GM18873 (cell line): Measurements from ENCODE around the gene TBCD.
A peak's percentile ranks its signal among the peaks of the same experiment; 100 is the strongest.

ENCODE experiments used
- ATAC-seq: cut with Tn5 transposase; IDR thresholded peaks from one replicate; pipeline ENCODE4 v1.9.1; 2021; ENCODE audit warnings: mild to moderate bottlenecking, moderate library complexity, moderate number of reproducible peaks; ENCODE audit not compliant: unreplicated experiment, low FRiP score

The TBCD gene

DNA sequence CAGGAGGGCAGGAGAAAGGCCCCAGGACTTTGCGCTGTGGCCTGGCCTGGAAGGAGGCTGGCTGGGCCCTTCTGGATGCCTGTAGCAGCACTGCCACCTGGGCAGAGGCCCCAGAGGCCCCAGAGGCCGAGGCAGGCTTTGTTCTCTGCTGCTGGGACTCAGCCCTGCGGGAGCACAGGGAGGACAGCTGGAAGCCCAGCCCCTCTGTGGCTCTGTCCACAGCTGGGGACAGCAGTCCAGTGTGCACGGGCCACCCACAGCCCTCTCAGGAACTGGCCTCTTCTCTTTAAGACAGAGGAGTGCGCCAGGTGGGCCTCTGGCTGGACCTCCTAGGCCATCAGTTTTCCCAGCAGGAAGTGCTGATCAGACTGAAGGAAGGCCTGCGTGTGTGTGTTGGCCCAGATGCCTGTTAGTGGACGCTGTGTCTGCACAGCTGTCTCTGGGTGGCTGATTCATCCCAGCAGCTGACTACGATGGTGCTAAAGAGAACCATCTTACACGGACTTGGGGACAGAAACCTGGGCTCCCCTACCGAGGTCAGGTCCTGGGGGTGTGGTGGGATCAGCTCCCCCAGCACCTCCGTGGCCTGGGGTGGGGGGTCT is 114.8 kb downstream of the TBCD start:
- ATAC-seq, result no peak

DNA sequence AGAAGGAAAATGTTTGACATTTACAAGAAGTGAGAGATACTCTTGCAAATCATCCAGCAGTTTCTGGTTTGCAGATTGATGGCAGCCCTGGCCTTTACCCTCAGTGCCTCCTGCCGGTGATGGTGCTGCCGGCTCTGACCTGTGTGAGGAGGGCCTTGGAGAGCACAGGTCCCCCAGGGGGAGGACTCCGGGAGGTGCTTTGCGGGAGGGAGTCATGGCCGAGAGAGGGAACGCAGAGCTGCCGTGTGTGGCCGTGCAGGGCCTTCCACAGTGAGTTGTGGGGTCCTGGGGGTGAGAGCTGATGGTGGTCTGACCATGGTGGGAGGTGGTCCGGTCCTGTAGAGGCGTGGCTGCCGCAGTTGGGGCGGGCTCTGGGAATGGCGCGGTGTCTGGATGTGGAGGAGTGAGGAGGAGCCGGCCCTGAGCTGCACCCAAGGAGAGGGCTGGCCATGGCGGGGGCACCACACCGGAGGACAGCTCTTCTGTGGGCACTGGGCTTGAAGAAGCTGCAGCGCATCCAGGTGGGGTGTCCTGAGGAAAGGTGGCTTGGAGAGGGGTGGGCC is 116.0 kb downstream of the TBCD start:
- no peak for ATAC-seq

DNA sequence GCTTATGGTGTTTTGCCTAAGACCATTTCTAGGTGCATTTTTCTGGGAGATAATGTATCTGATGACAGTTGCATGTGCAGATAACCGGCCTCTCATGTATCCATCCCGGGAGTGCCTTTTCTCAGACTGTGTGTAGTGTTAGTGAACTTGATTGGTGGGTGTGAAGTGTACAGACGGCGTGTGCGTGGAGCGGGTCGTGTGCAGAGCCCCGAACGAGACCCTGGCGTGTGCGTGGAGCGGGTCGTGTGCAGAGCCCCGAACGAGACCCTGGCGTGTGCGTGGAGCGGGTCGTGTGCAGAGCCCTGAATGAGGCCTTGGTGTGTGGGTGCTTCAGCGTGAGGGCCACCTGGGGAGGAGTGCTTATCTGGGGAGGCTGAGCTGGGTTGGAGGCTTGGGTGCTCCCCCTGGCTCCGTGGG is 116.9 kb downstream of the TBCD start:
- no peak for ATAC-seq

DNA sequence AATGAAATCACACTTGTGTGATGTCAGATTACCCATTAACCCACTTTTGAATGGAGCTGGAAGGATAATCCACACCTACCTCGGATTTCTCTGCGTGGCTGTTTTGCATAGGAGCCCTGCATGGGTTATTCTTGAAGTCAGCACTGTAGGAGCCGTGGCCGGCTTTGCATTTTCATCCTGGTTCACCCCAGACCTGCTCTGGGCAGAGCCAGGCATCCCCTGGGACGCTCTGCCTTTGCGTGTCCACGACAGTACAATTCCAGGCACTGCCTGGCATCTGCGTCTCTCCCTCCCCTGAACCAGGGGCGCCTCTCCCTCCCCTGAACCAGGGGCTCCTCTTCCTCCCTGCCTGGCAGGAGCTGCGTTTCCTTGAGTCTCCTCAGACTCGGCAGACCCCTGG is 117.7 kb downstream of the TBCD start:
- no peak for ATAC-seq

DNA sequence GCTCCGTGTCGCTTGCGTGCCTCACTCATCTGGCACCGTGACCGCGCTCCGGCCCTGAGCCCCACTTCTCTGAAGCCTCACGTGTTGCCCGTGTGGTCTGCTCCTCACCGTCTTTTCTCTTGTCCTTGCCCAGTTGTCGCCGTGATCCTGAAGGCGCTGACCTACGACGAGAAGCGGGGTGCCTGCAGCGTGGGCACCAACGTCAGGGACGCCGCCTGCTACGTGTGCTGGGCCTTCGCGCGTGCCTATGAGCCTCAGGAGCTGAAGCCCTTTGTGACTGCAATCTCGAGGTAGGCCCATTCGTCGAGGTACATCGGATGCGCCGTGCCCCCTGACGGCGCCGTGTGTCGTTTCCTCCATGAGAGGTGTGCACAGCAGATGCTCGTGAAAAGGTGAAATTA is 118.2 kb downstream of the TBCD start:
- no peak for ATAC-seq

DNA sequence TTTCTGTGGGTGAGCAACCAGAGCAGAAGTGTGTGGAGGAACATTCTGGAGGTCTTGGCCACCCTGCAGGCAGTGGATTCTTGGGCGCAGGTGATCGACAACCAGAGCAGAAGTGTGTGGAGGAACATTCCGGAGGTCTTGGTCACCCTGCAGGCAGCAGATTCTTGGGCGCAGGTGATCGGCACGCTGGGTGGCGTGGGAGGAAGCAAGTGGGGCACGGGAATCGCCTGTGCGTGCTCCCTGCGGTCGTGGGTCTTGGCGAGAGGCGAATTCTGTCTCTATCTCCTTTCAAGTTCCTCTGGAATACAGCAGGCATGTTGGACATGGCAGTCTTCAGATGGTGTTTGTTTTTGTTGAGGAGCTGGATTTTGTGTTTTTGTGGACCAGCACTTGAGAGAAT is 118.7 kb downstream of the TBCD start:
- no peak for ATAC-seq

DNA sequence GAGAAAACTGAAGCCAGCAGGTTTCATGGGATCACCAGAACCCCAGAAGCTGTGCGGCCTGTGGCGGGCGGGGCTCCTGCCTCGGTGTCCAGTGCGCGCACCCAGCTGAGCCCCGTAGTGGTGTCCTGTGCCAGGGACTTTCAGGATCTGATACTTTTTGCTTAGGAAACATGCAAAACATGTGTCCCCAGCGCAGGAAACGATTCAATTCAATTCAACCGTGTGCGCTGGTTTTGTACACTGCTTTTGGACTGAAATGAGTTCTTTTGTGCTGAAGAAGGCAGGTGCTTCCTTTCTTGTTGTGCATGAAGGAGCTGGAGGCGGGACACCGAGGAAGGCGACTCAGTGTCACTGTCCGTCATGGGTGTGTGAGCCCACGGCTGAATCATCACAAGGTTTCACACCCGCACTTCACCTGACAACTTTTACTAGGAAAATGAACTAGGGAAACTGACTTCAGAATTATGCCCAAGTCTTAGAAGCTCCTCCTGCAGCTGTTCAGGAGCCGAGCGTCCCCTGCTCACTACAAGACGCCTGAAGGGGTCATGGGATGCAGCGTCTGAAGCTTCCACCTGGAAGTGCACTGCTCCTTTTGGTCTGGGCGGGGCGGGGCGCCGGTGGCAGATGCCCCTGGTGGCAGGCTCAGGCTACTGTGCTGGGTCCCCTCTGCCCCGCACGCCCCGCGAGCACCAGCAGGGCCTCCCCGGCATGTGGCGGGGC is 119.4 kb downstream of the TBCD start:
- peak; percentile 61 for ATAC-seq

DNA sequence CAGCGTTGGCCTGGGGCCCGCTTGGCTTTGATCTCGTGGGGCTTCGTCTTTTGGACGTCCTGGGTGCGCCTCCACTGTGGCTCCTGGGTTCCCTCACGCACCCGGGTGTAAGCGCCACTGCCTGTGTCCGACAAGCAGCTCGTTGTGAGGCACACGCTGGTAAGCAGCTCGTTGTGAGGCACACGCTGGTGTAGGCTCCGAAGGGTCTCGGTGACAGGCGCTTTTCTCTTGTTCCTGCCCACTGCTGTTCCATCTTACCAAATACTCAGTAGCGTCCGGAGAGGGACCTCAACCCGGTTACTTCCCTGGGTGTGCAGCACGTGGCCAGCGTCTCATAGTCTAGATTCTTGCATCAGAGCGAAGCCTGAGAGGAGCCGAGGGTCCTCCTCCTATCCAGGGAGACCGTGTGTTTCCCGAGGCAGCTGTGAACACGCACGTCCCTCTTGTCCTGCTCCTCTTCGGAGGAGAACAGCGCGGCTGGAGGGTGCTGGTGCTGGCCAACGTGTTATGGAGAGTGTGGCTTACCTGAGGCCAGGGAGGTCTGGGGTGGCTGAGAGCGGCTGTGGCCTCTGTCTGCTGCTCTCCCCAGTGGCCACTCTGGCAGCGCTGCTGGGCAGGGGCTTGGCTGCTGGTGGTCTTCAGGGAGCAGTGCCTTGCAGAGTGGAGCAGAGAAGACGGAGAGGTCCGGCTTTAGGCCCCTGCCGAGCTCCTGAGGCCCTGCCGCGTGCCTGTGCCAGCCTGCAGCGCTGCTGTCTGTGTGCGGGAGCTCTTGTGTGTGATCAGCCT is 120.1 kb downstream of the TBCD start:
- no peak for ATAC-seq

DNA sequence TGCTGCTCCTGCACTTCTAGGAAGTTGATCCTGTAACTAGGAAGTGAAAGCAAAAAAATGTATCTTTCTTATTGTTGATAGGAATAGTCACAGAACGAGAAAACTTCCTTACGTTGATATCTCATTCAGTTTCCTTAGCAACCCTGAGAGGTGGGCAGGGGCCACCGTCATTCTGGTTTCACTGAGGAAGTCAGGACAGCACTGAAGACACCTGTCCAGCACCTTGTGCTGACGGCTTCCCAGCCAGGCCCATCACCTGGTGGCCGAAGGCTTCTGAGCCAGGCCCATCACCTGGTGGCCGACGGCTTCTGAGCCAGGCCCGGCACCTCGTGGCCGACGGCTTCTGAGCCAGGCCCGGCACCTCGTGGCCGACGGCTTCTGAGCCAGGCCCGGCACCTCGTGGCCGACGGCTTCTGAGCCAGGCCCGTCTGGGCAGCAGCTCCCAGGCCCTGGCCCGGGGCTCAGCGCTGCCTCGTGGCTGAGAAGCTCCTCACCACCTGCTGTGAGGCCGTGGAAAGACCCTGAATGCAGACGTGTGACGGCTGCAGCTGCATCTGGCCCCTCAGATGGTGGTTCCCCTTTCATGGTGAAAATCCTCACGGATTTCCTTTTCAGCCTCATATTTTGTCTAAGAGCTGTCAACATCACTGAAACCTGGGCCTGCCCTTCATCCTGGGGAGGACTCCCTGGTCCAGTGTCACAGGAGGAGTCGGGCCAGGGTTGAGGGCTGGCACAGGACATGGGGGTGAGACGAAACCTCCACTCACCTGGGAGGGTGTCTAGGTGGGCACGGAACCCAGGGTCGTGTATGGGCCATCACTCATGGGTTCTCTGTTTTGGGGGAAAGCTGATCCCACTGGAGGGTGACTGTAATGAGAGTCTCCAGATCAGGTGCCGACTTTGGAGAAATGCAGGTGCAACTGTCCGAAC is 121.0 kb downstream of the TBCD start:
- no peak for ATAC-seq

DNA sequence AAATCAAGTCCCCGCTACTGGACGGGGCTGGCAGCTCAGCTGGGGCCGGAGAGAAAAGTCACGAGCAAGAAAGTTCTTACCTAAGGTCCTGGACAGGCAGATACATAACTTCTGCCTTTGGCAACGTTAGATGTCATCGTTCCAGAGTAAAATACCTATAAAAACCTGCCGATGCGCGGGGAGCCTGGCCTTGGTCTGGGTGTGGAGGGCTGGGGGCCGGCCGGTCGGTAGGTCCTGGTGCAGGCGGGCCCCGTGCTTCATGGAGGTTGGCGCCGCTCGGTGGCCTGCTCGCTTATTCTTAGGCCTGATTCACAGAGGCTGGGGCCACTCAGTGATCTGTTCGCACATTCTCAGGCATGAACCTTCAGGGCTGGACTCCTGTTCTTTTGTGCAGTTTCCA is 121.7 kb downstream of the TBCD start:
- ATAC-seq, result no peak

DNA sequence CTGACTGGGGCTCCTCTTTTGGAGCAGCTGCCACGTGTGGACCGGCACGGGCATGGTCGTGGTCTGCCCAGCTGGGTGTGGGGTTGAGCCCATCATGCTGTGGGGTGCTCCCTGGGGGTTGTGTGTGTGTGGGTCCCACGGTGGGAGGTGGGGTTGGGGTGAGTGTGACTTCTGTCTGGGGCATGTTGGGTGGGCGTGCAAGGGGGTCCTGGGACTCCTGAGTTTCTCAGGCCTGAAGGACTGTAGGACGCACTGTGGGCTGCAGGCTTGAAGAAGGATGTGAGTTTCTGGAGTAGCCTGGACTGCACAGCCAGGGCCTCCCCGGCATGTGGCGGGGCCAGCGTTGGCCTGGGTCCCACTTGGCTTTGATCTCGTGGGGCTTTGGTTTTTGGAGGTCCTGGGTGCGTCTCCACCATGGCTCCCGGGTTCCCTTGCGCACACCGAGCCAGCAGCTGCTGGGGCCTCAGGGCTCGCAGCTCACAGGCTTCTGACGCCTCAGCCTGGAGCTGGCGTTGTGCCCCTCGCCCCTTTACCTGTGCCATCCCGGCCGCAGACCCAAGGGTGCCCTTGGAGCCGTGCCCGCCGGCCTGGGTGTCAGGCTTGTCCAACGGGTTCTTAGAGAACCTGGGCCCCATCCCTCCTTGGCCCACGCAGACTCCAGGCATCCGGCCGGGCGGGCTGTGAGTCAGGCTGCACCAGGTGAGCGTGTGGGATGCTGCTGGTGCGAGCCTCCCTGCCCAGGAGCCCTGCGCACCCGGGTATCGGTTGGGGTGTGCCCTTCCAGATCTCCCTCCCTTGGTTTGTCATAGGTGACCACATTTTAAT is 122.4 kb downstream of the TBCD start:
- no peak for ATAC-seq

DNA sequence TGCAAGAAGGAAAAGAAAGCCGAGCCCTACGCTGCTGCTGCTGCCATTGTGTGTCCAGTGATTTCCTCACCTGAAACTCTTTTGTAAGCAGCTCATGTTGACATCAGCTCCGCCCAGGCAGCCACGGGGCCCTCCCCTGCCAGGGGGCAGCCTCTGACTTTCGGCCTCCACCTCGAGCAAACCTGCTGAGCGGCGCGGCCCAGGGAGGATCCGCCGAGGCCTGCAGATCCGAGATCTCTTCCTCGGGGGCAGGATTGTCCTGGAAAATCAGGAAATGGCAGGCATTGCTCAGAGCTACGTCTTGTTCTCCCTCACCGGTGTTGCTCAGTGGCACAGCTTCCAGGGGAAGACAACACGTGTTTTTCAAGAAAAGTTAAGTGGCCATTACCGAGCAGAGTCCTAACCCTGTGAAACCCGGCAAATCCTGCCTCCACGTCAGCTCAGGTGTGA is 123.6 kb downstream of the TBCD start:
- no peak for ATAC-seq

DNA sequence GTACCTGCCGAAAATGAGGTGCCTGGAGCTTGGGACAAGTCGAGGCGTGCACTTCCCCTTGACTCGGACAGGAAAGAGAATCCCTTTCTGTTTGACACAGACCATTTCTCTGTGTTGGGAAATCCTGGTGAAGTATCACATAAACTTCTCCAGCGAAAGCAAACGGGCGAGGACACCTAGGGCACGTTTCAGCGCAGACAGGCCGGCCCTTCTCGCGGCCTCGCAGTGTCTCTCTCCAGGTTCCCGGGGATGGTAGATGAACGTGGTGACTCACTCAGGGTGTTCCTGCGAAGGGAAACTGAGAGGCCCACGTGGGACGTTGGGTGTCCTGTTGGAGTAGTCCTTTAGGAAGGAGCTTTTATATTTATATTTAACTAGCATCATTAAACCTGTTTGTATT is 124.3 kb downstream of the TBCD start:
- ATAC-seq, result no peak

DNA sequence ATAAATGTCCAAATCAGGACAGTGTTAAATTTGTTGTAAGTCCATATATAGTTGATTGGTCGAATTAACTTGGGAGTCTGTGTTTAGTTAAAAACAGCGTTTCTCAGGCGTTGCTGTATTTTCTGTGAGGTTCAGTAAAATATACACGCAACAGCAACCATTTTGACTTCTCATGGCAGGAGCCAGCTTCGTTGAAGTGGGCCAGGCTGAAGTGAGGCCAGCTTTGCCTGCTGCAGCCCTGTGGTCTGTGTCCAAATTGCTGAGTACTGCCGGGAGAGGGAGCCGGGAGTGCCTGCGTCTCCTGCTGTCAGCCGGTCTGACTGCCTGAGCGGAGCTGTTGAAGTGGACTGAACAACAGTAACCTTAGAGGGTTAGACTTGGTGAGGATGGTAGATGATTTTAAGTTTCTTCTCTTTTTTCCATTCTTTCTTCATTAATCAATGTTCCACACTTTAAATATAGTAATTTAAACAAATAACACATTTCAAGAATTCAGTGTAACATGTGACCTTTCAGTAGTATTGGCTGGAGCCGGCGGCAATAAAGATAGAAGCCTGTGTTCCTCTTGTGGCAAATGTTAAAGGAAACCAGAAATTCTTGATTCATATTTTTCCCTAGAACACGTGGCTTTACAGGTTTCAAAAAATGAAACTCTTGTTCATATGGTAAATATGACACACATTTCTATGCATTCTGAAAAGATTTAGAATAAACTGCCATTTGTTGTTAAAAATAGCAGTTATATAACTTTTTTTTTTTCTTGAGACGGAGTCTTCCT is 124.9 kb downstream of the TBCD start:
- ATAC-seq, result no peak

DNA sequence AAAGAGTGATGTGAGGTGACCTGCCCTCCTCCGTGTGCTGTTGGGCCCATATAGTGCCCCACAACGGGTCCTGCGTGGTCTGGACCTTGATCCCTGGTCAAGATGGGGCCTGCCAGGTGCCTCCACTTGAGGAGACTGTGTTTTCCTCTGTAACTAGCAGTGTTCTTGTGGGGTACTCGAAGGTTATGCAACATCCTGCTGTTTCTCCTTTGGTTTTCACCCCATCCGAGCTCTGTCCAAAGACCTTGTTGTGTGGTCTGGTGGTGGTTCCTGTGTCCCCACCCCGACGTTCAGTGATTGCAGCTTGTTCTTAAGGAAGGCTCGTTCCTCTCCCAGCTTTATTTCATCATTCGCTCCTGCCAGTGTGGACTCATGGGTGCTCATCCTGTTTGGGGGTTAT is 126.7 kb downstream of the TBCD start:
- no peak for ATAC-seq

DNA sequence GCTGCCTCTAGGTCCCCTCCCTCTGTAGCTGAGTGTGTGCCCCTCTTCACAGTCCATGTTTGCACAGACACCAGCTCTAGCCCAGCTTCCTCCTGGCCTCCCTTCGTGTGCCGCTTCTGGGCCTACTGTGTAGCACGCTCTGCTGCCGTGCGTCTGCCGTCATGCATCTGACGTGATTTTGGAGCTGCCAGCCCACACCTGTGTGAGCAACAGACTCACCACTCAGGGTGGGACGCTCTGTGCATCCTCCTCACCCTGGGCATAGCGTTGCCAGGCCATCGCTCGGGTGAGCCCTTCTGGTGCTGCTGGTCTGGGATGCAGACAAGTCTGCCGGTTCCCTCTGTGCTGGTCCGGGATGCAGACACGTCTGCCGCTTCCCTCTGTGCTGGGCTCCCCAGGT is 127.4 kb downstream of the TBCD start:
- no peak for ATAC-seq

DNA sequence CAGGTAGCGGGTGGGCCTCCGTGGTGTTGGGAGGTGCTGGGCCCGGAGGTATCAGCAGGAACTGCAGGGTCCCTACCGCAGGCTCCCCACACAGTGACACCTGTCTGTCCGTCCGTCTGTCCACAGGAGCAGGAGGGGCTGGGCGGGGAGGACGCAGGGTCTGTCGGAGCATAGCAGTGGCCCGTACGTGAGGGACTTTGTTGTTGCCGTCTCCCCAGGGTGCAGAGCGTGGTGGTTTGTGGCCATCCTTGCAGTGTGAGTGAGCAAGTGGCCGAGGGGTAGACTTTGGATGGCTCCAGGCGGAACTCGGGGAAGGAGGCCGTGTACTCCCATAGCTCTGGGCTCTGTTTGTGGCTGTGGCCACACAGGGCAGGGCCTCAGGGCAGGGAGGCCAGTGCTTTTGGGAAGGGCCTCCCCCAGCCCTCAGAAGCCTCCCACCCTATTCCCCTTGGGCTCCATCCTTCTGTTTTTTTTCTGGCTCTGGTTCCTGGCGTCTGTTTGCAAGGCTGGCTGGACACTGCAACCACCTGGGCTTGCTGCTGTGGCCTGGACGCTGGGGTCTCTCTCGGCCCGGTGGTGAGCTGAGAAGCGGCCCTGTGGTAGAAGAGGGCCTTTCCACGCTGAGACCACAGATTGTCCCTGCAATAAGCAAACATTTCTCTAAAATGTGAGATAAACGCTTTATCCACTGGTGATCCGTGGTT is 128.9 kb downstream of the TBCD start:
- no peak for ATAC-seq

DNA sequence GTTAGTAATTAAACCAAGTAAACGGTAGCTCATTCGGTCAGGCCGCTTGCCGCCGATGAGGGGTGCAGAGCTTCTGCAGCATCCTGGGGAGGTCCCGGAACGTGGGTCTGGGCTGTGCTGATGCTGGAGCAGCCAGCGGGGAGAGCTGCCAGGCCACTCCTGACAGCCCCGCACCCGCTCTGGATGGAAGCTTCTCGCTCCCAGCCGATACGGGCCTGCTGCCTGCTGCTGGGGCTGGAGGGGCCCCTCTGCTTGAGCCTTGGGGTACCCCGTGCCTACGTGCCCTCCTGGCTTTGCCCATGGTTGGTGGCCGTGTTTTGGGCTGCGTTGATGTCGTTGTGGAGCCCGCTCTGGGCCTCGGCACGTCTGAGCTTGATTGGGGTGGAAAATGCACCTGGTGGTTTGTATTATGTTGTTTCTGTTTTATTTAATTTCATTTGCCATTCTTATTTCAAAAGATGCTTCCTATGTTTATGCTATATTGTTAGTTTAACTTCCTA is 129.5 kb downstream of the TBCD start:
- ATAC-seq, result no peak
